HFF-Myc (cell line): ENCODE data around the gene LSM14B.
A peak's percentile ranks its signal among the peaks of the same experiment; 100 is the strongest.

Experiments used
- DNase-seq: peaks from one replicate; pipeline ENCODE4 v3.0.0-alpha.2; 2011; ENCODE audit warnings: low read depth; ENCODE audit errors: extremely low read depth
- H3K4me3 ChIP-seq: replicated peaks from 2 replicates; pipeline ENCODE4 v1.5.1; 2011; ENCODE audit warnings: low read depth, mild to moderate bottlenecking, control low read depth, low read length
- TF ChIP-seq, protein P1 (sequence below): IDR thresholded peaks from 2 replicates; pipeline ENCODE4 v1.5.1; 2012; ENCODE audit warnings: mild to moderate bottlenecking, low read depth, low read length, control low read depth; ENCODE audit errors: missing control alignments

Gene LSM14B

GRCh38 chr20:62181808-62182207, 59.5 kb downstream of the LSM14B start:
- TF ChIP-seq, protein P1, sequence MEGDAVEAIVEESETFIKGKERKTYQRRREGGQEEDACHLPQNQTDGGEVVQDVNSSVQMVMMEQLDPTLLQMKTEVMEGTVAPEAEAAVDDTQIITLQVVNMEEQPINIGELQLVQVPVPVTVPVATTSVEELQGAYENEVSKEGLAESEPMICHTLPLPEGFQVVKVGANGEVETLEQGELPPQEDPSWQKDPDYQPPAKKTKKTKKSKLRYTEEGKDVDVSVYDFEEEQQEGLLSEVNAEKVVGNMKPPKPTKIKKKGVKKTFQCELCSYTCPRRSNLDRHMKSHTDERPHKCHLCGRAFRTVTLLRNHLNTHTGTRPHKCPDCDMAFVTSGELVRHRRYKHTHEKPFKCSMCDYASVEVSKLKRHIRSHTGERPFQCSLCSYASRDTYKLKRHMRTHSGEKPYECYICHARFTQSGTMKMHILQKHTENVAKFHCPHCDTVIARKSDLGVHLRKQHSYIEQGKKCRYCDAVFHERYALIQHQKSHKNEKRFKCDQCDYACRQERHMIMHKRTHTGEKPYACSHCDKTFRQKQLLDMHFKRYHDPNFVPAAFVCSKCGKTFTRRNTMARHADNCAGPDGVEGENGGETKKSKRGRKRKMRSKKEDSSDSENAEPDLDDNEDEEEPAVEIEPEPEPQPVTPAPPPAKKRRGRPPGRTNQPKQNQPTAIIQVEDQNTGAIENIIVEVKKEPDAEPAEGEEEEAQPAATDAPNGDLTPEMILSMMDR: no peak
- no peak for DNase-seq
- H3K4me3 ChIP-seq: peak overlapping the region; percentile 95

- TF ChIP-seq, protein P1: no peak
- DNase-seq: peak; percentile 82
- H3K4me3 ChIP-seq: peak within 1 kb of the TSS; percentile 95
Measured at GRCh38 chr20:62182469-62183425, 60.5 kb downstream of the LSM14B start, which contains the start of gene MTG2. MTG2 (plus strand) TSS chr20:62183028; CDS start chr20:62193421, 10,393 bp downstream.

DNA sequence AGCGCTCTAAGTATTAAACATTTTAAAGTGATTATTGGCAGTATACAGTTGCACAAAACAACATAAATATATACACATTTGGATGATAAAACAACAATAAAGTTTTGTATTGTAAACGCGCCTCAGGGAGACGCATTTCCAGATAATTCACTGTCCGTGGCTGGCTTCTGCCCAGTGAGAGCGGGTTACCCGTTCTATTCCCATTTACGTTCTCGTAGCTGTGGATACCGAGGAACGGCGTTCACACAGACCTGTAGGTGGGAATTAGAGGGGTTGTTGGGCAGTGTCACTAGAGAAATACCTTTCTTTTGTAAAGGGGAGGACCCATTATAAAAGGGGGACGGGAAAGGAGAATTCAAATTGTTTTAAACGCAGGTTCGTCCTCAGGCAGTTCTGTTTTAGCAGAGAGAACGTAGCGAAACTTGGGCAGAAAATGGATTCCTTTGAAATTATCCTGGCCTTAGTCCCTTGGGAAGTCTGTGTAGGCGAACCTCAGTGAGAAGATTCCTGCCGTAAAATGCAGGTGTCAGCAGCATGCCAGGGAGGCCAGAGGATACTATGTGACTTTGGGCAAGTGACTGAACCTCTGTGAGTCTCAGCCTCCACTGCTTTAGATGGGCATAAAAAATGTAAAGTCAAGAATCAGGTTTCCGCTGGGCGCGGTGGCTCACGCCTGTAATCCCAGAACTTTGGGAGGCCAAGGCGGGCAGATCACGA, 61.3 kb downstream of the LSM14B start:
- DNase-seq: no peak

More for the DNA sequence above, 61.3 kb downstream of the LSM14B start:
- peak overlapping the region; percentile 95 for H3K4me3 ChIP-seq
- TF ChIP-seq, protein P1: no peak
